Caco-2 (cell line): ENCODE data around the gene SFXN3. TPM values are rescaled to one million over a fixed set of nuclear protein-coding genes. Genes with fewer than 3 reads are reported as not detected.
A peak's percentile ranks its signal among the peaks of the same experiment; 100 is the strongest.

Source experiments
- BruUV-seq: library from RNA; stranded (reverse); fragments of 400-500 nt; replicated peaks from 2 replicates; lab custom pipeline; 2021; lab: Mats Ljungman, UMichigan
- CTCF ChIA-PET: fragments of 300-600 bp; sonication (Branson Sonifier 250); formaldehyde crosslinking; loops from one replicate; lab custom pipeline; 2022; ENCODE audit warnings: antibody characterized with exemption; lab: Charles Lee
- POLR2A ChIA-PET: fragments of 300-600 bp; sonication (Branson Sonifier 250); formaldehyde crosslinking; loops from one replicate; lab custom pipeline; 2022; ENCODE audit warnings: antibody characterized with exemption; lab: Charles Lee
- DNase-seq, 2 experiments: peaks; one replicate each; pipeline versions ENCODE4 v3.0.0 to v3.0.0-alpha.2; 2020 to 2022
- H3K27me3 ChIP-seq: replicated peaks from 2 replicates; pipeline ENCODE4 v1.6.0; 2011; ENCODE audit warnings: low read length; ENCODE audit not compliant: control insufficient read depth, insufficient read depth
- H3K36me3 ChIP-seq: 2 replicates; pipeline ENCODE4 v1.5.1; 2011; ENCODE audit warnings: low read length; ENCODE audit not compliant: control insufficient read depth, insufficient read depth
- H3K4me1 ChIP-seq: fragments of 250-450 bp; sonication (Bioruptor Pico); 2 replicates; pipeline ENCODE4 v1.5.1; 2020; ENCODE audit warnings: mild to moderate bottlenecking
- H3K4me3 ChIP-seq: 2 replicates; pipeline ENCODE4 v1.5.1; 2011; ENCODE audit warnings: low read depth, mild to moderate bottlenecking, control low read depth, low read length
- H3K9me3 ChIP-seq: fragments of 250-450 bp; sonication (Bioruptor Pico); 2 replicates; pipeline ENCODE4 v1.5.1; 2020; ENCODE audit warnings: mild to moderate bottlenecking, moderate library complexity
- H3K27ac Mint-ChIP-seq: one replicate; pipeline ENCODE4 v1.8.0; 2022; ENCODE audit warnings: mixed read lengths; ENCODE audit not compliant: unreplicated experiment
- H3K27me3 Mint-ChIP-seq: one replicate; pipeline ENCODE4 v1.8.0; 2022; ENCODE audit warnings: mixed read lengths; ENCODE audit not compliant: insufficient read depth, unreplicated experiment
- H3K36me3 Mint-ChIP-seq: one replicate; pipeline ENCODE4 v1.8.0; 2022; ENCODE audit warnings: mild to moderate bottlenecking, mixed read lengths; ENCODE audit not compliant: insufficient read depth, unreplicated experiment
- H3K4me1 Mint-ChIP-seq: one replicate; pipeline ENCODE4 v1.8.0; 2022; ENCODE audit warnings: low read depth, mixed read lengths; ENCODE audit not compliant: unreplicated experiment
- H3K4me3 Mint-ChIP-seq: one replicate; pipeline ENCODE4 v1.8.0; 2022; ENCODE audit warnings: mild to moderate bottlenecking, moderate library complexity, mixed read lengths; ENCODE audit not compliant: unreplicated experiment
- H3K9me3 Mint-ChIP-seq: one replicate; pipeline ENCODE4 v1.8.0; 2022; ENCODE audit warnings: mixed read lengths; ENCODE audit not compliant: unreplicated experiment
- intact Hi-C: fragments of 100-400 bp; cut with micrococcal nuclease; formaldehyde crosslinking; loops from one replicate; pipeline ENCODE4 v1.10.0; 2022; ENCODE audit not compliant: unreplicated experiment
- total RNA-seq: library from RNA; stranded (reverse); gene quantifications from 2 replicates; pipeline ENCODE4 v1.2.3, GENCODE V29; 2022
- TF ChIP-seq, protein P1 (sequence below), 2 experiments: fragments of 200-600 bp in 1 of 2; IDR thresholded peaks; 1 replicate in 1 of 2; 2 replicates in 1 of 2; pipeline versions ENCODE4 v1.5.1 to v1.8.0; 2011 to 2022; ENCODE audit warnings: antibody characterized with exemption in 1 of 2, control low read depth in 1 of 2, inconsistent platforms in 1 of 2, low read depth in 1 of 2, low read length in 1 of 2, mild to moderate bottlenecking in 1 of 2, moderate library complexity in 1 of 2; ENCODE audit not compliant: insufficient read depth in 1 of 2, severe bottlenecking in 1 of 2, unreplicated experiment in 1 of 2

SFXN3 gene
- total RNA-seq, 1 experiment from 2014 or later = 23.4 TPM

DNA sequence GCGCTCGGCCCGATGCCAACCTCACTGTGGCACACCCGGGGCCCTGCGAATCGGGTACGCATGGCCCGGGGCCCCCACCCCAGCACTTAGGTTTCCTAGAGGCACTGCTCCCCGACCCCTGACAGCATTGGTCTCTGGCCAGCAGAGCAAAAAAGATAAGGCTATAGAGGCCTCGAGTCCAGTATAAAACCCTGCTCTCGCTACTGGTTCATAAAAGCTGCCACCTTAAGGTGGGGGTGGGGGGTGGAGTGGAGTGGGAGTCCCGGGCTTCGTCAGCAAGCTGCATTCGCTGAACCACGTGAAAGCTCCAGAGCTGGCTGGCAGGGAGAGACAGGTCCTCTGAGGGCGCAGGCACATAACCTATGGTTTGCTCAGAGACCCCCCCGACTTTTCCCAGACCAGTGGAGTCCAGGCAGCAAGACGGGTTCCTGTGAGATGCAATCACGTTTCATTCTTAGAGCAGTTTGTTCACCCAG is 32.1 kb downstream of the SFXN3 start:
- Histone ChIP-seq H3K4me3 (peak overlapping the region; percentile 76), H3K9me3 (no peaks in the 10 kb centered on the region), H3K27me3 (no peaks in the 10 kb centered on the region), H3K36me3 (no peaks in the 10 kb centered on the region; the same call in 1 of the 2 replicates), H3K4me1 (peaks cover 37% of the 10 kb centered on the region)
- no peak for DNase-seq
- TF ChIP-seq, protein P1, sequence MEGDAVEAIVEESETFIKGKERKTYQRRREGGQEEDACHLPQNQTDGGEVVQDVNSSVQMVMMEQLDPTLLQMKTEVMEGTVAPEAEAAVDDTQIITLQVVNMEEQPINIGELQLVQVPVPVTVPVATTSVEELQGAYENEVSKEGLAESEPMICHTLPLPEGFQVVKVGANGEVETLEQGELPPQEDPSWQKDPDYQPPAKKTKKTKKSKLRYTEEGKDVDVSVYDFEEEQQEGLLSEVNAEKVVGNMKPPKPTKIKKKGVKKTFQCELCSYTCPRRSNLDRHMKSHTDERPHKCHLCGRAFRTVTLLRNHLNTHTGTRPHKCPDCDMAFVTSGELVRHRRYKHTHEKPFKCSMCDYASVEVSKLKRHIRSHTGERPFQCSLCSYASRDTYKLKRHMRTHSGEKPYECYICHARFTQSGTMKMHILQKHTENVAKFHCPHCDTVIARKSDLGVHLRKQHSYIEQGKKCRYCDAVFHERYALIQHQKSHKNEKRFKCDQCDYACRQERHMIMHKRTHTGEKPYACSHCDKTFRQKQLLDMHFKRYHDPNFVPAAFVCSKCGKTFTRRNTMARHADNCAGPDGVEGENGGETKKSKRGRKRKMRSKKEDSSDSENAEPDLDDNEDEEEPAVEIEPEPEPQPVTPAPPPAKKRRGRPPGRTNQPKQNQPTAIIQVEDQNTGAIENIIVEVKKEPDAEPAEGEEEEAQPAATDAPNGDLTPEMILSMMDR (IDR thresholded peaks at IDR 0.05; ENCODE audit: insufficient read depth in 1 of 2, low read depth in 1 of 2, low read length in 1 of 2, severe bottlenecking in 1 of 2, unreplicated experiment in 1 of 2) = no peak
- POLR2A ChIA-PET = interaction anchor here (2.6 kb wide), 1 partner anchor 20 kb away, joined by 24 read pairs; no protein-coding TSS in a partner anchor
- peaks cover 22% of the 10 kb centered on the region for H3K4me1 Mint-ChIP-seq
- no peaks in the 10 kb centered on the region for H3K9me3 Mint-ChIP-seq
- H3K27me3 Mint-ChIP-seq = no peaks in the 10 kb centered on the region
- CTCF ChIA-PET = interaction anchor here (0.6 to 3.5 kb wide), 8 partner anchors 12 to 547 kb away, joined by 3 to 33 read pairs (median 5); no protein-coding TSS in a partner anchor
- intact Hi-C loops = no loop called here
- H3K4me3 Mint-ChIP-seq = peak overlapping the region; percentile 98
- BruUV-seq = no TSS peak
- H3K36me3 Mint-ChIP-seq = peaks cover 55% of the 10 kb centered on the region
- no peak overlapping the region for H3K27ac Mint-ChIP-seq

DNA sequence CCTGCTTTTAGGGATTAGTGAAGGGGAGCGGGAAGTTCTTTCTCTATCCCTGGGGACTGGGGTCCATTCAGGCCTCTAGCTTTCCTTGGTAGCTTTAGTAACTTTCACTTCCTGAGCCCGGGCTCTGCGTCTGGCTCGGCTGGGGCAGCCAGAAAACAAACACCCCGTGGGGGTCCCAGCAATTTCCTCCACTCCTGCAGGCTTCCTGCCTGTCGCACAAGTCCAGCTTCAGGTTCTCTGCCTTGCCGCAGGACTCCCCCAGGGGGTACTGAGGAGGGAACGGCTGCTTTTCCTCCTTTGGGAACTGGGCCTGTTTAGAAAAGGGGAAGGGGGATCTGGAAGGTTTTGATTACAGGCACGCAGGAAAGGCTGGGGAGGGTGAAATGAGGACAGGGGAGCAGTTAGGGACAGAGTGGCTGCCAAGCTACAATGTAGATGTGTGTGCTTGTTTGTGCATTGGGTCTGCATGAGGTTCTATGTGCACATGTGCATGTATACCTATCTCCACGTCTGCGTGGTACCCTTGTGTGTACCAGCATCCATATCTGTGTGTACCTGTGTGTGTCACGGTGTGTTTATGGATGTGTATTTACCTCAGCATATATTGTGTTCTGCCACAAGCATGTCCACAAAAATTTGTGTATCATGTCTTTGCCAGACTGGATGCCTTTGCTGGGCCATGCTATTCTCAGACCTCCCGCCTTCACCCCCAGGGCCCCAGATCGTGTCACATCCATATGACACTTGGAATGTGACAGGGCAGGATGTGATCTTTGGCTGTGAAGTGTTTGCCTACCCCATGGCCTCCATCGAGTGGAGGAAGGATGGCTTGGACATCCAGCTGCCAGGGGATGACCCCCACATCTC is 32.7 kb downstream of the SFXN3 start:
- Histone ChIP-seq H3K4me3 (no peak overlapping the region), H3K4me1 (peaks cover 37% of the 10 kb centered on the region), H3K27me3 (no peaks in the 10 kb centered on the region), H3K36me3 (no peaks in the 10 kb centered on the region; the same call in 1 of the 2 replicates), H3K9me3 (no peaks in the 10 kb centered on the region)
- Mint-ChIP-seq H3K4me1 (peaks cover 22% of the 10 kb centered on the region), H3K9me3 (no peaks in the 10 kb centered on the region), H3K27me3 (no peaks in the 10 kb centered on the region), H3K4me3 (peak overlapping the region; percentile 98), H3K27ac (no peak overlapping the region), H3K36me3 (peaks cover 55% of the 10 kb centered on the region)
- no peak for DNase-seq
- intact Hi-C loops = no loop called here
- BruUV-seq = no TSS peak
- ChIA-PET CTCF (interaction anchor here (2.1 to 3.5 kb wide), 4 partner anchors 21 to 49 kb away, joined by 5 to 33 read pairs (median 10); no protein-coding TSS in a partner anchor), POLR2A (interaction anchor here (2.6 kb wide), 1 partner anchor 20 kb away, joined by 24 read pairs; no protein-coding TSS in a partner anchor)
- TF ChIP-seq, protein P1 (IDR thresholded peaks at IDR 0.05; ENCODE audit: insufficient read depth in 1 of 2, low read depth in 1 of 2, low read length in 1 of 2, severe bottlenecking in 1 of 2, unreplicated experiment in 1 of 2) = no peak

DNA sequence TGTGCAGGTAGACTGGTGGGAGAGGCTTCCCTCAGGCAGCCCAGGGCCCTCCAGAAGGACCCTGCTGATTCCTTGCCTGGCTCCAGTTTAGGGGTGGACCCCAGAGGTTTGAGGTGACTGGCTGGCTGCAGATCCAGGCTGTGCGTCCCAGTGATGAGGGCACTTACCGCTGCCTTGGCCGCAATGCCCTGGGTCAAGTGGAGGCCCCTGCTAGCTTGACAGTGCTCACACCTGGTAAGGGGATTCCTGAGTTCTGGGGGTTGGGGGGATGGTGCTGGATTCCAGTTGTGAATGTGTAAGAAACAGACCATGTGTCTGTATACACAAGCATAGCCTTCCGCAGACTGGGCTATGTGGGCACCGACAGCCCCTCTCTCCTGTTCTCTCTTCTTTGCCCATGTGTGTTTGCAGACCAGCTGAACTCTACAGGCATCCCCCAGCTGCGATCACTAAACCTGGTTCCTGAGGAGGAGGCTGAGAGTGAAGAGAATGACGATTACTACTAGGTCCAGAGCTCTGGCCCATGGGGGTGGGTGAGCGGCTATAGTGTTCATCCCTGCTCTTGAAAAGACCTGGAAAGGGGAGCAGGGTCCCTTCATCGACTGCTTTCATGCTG is 33.5 kb downstream of the SFXN3 start:
- ChIA-PET CTCF (interaction anchor here (1.6 to 5.0 kb wide), 3 partner anchors 22 to 78 kb away, joined by 5 to 47 read pairs (median 6); no protein-coding TSS in a partner anchor), POLR2A (interaction anchor here (1.0 kb wide), 1 partner anchor 21 kb away, joined by 4 read pairs; no protein-coding TSS in a partner anchor)
- intact Hi-C loops = loop anchor here (5.0 kb wide), 1 partner anchor 32 kb away; the partner anchor contains the start of genes PDZD7 and SFXN3
- TF ChIP-seq, protein P1 (IDR thresholded peaks at IDR 0.05; ENCODE audit: insufficient read depth in 1 of 2, low read depth in 1 of 2, low read length in 1 of 2, severe bottlenecking in 1 of 2, unreplicated experiment in 1 of 2) = no peak
- H3K27ac Mint-ChIP-seq = peak overlapping the region; percentile 98
- no TSS peak for BruUV-seq
- Histone ChIP-seq H3K4me3 (no peak overlapping the region), H3K27me3 (no peaks in the 10 kb centered on the region), H3K36me3 (no peaks in the 10 kb centered on the region; the same call in 1 of the 2 replicates), H3K9me3 (no peaks in the 10 kb centered on the region), H3K4me1 (peaks cover 34% of the 10 kb centered on the region)
- H3K27me3 Mint-ChIP-seq = no peaks in the 10 kb centered on the region
- no peaks in the 10 kb centered on the region for H3K9me3 Mint-ChIP-seq
- H3K36me3 Mint-ChIP-seq = peaks cover 55% of the 10 kb centered on the region
- peaks cover 22% of the 10 kb centered on the region for H3K4me1 Mint-ChIP-seq
- no peak for DNase-seq
- peak overlapping the region; percentile 98 for H3K4me3 Mint-ChIP-seq
